ENCODE data around the gene AVPR2. TPM values are rescaled to one million over a fixed set of nuclear protein-coding genes. Genes with fewer than 3 reads are reported as not detected.

AVPR2 gene
- total RNA-seq, 1 donor from 2014 or later = not detected

DNA sequence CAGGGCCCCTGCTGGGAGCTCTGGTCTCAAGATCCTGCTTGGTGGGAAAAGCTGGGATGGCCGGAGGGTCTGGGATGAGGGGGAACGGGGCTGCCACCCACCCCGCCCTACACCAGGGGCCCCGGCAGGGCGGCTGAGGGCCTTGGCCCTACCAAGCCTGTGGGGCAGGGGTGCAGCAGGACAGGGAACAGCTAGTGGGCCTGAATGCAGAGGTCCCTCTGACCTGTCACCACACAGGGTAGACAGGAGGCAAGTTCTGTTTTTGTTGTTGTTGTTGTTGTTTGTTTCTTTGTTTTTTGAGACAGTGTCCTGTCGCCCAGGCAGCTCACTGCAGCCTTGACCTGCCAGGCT is 40.3 kb downstream of the AVPR2 start:
- peaks cover 8% of the 10 kb centered on the region for H3K36me3 Mint-ChIP-seq (ENCODE audit: low read depth)
- H3K4me3 Mint-ChIP-seq (ENCODE audit: unreplicated experiment) = peak overlapping the region; percentile 67
- TF ChIP-seq, protein P1, sequence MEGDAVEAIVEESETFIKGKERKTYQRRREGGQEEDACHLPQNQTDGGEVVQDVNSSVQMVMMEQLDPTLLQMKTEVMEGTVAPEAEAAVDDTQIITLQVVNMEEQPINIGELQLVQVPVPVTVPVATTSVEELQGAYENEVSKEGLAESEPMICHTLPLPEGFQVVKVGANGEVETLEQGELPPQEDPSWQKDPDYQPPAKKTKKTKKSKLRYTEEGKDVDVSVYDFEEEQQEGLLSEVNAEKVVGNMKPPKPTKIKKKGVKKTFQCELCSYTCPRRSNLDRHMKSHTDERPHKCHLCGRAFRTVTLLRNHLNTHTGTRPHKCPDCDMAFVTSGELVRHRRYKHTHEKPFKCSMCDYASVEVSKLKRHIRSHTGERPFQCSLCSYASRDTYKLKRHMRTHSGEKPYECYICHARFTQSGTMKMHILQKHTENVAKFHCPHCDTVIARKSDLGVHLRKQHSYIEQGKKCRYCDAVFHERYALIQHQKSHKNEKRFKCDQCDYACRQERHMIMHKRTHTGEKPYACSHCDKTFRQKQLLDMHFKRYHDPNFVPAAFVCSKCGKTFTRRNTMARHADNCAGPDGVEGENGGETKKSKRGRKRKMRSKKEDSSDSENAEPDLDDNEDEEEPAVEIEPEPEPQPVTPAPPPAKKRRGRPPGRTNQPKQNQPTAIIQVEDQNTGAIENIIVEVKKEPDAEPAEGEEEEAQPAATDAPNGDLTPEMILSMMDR (IDR thresholded peaks at IDR 0.05) = no peak
- no peaks in the 10 kb centered on the region for H3K27me3 Mint-ChIP-seq (ENCODE audit: low read depth)
- H3K9me3 Mint-ChIP-seq (ENCODE audit: low read depth) = no peaks in the 10 kb centered on the region
- no peak for DNase-seq (ENCODE audit: low spot score)
- peaks cover 3% of the 10 kb centered on the region for H3K4me1 Mint-ChIP-seq (ENCODE audit: low read depth)
- no peak overlapping the region for H3K27ac Mint-ChIP-seq (ENCODE audit: unreplicated experiment)

DNA sequence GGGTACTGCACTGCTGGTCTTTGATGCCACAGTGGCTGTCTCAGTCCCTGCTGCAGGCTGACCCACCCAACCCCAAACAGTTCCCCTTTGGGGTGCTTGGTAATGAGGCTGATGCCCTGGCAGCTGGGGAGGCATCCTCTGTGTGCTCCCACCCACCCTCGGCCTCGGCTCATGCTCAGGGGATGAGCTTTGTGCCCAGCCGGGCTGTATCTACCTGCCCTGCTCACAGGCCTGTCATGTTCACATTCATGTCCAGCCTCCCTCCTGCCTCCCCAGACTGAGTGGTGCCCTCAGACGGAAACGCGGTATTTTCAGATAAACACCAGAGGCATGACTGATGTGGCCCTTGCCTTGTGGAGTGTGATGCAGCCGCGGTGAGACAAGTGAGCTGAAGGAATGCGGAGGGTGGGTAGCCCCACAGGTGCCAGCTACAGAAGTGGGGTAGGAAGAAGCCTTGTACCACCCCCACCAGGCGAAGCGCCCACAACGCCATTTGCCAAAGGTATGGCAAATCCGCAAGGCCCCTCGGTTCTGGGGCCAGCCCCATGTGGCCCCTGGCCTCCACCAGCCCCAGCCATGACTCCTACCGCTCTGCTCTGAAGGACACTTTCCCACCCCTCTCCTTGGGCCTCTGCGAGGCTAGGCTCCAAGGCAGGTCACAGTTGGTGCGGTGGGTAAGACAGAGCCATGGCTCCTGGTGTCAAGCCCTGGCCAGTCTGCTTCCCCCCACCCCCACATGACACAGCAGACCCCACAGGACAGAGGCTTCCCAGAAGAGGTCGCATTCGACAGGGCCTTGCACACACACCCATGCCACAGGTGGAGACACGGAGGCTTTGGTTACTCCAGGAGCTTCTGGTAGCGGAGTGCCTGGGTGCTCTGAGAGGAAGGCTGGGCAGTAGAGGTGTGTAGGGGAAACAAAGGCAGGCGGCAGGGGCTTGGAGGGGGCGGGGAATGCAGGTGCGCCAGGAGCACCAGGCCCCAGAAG is 41.8 kb downstream of the AVPR2 start:
- TF ChIP-seq, protein P1 (IDR thresholded peaks at IDR 0.05) = no peak
- Mint-ChIP-seq H3K9me3 (ENCODE audit: low read depth) (no peaks in the 10 kb centered on the region), H3K4me1 (ENCODE audit: low read depth) (peaks cover 3% of the 10 kb centered on the region), H3K36me3 (ENCODE audit: low read depth) (peaks cover 16% of the 10 kb centered on the region), H3K27me3 (ENCODE audit: low read depth) (no peaks in the 10 kb centered on the region), H3K27ac (ENCODE audit: unreplicated experiment) (no peak overlapping the region), H3K4me3 (ENCODE audit: unreplicated experiment) (no peak overlapping the region)
- DNase-seq (ENCODE audit: low spot score) = no peak

GRCh38 chrX:153947009-153947769 is 42.7 kb downstream of the AVPR2 start:
- TF ChIP-seq, protein P1 (IDR thresholded peaks at IDR 0.05) = peak; percentile 98
- no peak for DNase-seq (ENCODE audit: low spot score)
- peak overlapping the region; percentile 17 for H3K27ac Mint-ChIP-seq (ENCODE audit: unreplicated experiment)
- H3K36me3 Mint-ChIP-seq (ENCODE audit: low read depth) = peaks cover 17% of the 10 kb centered on the region
- peaks cover 3% of the 10 kb centered on the region for H3K4me1 Mint-ChIP-seq (ENCODE audit: low read depth)
- no peaks in the 10 kb centered on the region for H3K9me3 Mint-ChIP-seq (ENCODE audit: low read depth)
- no peak overlapping the region for H3K4me3 Mint-ChIP-seq (ENCODE audit: unreplicated experiment)
- no peaks in the 10 kb centered on the region for H3K27me3 Mint-ChIP-seq (ENCODE audit: low read depth)

- peaks cover 17% of the 10 kb centered on the region for H3K36me3 Mint-ChIP-seq (ENCODE audit: low read depth)
Measured at GRCh38 chrX:153948002-153948466, 43.6 kb downstream of the AVPR2 start.

More at GRCh38 chrX:153948002-153948466, 43.6 kb downstream of the AVPR2 start:
- no peak overlapping the region for H3K27ac Mint-ChIP-seq (ENCODE audit: unreplicated experiment)
- no peaks in the 10 kb centered on the region for H3K27me3 Mint-ChIP-seq (ENCODE audit: low read depth)
- no peak overlapping the region for H3K4me3 Mint-ChIP-seq (ENCODE audit: unreplicated experiment)
- peaks cover 6% of the 10 kb centered on the region for H3K4me1 Mint-ChIP-seq (ENCODE audit: low read depth)
- H3K9me3 Mint-ChIP-seq (ENCODE audit: low read depth) = no peaks in the 10 kb centered on the region
- DNase-seq (ENCODE audit: low spot score) = no peak
- TF ChIP-seq, protein P1 (IDR thresholded peaks at IDR 0.05) = no peak

Data from chondrocyte (in vitro differentiated cells).